ENCODE measurements around the gene DNAH2. TPM values are rescaled to one million over a fixed set of nuclear protein-coding genes. Genes with fewer than 3 reads are reported as not detected.

DNAH2 gene
- total and polyA plus RNA-seq, 2 of the 13 experiments (the other 11 are each of a cell fraction or from before 2014, with no cell fraction given) = not detected

DNA sequence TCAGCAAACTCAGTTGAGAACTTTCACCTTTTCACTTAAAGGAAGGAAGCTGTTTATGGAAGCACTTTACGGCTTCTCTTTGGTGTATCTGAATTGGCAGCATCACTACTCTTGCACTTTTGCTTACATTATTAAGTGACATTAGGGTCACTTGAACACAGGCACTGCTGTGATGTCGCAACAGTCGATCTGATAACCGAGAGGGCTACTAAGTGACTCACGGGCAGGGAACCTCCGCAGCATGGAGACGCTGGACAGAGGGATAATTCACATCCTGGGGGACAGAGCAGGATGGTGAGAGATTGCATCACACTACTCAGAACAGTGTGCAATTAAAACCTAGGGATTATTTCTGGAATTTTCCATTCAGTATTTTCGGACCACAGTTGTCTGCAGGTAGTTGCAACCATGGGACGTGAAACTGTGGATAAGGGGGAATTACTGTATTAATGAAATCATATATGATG, 56.5 kb downstream of the DNAH2 start (continued):
- TF ChIP-seq, protein P1, sequence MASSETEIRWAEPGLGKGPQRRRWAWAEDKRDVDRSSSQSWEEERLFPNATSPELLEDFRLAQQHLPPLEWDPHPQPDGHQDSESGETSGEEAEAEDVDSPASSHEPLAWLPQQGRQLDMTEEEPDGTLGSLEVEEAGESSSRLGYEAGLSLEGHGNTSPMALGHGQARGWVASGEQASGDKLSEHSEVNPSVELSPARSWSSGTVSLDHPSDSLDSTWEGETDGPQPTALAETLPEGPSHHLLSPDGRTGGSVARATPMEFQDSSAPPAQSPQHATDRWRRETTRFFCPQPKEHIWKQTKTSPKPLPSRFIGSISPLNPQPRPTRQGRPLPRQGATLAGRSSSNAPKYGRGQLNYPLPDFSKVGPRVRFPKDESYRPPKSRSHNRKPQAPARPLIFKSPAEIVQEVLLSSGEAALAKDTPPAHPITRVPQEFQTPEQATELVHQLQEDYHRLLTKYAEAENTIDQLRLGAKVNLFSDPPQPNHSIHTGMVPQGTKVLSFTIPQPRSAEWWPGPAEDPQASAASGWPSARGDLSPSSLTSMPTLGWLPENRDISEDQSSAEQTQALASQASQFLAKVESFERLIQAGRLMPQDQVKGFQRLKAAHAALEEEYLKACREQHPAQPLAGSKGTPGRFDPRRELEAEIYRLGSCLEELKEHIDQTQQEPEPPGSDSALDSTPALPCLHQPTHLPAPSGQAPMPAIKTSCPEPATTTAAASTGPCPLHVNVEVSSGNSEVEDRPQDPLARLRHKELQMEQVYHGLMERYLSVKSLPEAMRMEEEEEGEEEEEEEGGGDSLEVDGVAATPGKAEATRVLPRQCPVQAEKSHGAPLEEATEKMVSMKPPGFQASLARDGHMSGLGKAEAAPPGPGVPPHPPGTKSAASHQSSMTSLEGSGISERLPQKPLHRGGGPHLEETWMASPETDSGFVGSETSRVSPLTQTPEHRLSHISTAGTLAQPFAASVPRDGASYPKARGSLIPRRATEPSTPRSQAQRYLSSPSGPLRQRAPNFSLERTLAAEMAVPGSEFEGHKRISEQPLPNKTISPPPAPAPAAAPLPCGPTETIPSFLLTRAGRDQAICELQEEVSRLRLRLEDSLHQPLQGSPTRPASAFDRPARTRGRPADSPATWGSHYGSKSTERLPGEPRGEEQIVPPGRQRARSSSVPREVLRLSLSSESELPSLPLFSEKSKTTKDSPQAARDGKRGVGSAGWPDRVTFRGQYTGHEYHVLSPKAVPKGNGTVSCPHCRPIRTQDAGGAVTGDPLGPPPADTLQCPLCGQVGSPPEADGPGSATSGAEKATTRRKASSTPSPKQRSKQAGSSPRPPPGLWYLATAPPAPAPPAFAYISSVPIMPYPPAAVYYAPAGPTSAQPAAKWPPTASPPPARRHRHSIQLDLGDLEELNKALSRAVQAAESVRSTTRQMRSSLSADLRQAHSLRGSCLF (CRISPR knock-in tag; IDR thresholded peaks at IDR 0.05; ENCODE audit: borderline replicate concordance) = no peak
- TF ChIP-seq, protein P2, sequence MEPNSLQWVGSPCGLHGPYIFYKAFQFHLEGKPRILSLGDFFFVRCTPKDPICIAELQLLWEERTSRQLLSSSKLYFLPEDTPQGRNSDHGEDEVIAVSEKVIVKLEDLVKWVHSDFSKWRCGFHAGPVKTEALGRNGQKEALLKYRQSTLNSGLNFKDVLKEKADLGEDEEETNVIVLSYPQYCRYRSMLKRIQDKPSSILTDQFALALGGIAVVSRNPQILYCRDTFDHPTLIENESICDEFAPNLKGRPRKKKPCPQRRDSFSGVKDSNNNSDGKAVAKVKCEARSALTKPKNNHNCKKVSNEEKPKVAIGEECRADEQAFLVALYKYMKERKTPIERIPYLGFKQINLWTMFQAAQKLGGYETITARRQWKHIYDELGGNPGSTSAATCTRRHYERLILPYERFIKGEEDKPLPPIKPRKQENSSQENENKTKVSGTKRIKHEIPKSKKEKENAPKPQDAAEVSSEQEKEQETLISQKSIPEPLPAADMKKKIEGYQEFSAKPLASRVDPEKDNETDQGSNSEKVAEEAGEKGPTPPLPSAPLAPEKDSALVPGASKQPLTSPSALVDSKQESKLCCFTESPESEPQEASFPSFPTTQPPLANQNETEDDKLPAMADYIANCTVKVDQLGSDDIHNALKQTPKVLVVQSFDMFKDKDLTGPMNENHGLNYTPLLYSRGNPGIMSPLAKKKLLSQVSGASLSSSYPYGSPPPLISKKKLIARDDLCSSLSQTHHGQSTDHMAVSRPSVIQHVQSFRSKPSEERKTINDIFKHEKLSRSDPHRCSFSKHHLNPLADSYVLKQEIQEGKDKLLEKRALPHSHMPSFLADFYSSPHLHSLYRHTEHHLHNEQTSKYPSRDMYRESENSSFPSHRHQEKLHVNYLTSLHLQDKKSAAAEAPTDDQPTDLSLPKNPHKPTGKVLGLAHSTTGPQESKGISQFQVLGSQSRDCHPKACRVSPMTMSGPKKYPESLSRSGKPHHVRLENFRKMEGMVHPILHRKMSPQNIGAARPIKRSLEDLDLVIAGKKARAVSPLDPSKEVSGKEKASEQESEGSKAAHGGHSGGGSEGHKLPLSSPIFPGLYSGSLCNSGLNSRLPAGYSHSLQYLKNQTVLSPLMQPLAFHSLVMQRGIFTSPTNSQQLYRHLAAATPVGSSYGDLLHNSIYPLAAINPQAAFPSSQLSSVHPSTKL (CRISPR knock-in tag; IDR thresholded peaks at IDR 0.05) = peak; percentile 80; the same call in 1 of the 2 replicates
- no peak for TF ChIP-seq SP1 (IDR thresholded peaks at IDR 0.05)
- TF ChIP-seq SP1 (CRISPR knock-in tag; IDR thresholded peaks at IDR 0.05) = no peak
- TF ChIP-seq MXD3 (CRISPR knock-in tag; IDR thresholded peaks at IDR 0.05) = no peak
- peak; percentile 41; the same call in 1 of the 2 replicates for TF ChIP-seq FOXK1 (CRISPR knock-in tag; IDR thresholded peaks at IDR 0.05; ENCODE audit: borderline replicate concordance, low read depth)
- no peak for TF ChIP-seq HNF4A (CRISPR knock-in tag; IDR thresholded peaks at IDR 0.05)
- no peak for TF ChIP-seq ZNF317 (CRISPR knock-in tag; IDR thresholded peaks at IDR 0.05)
- no peak for TF ChIP-seq ZNF142 (CRISPR knock-in tag; IDR thresholded peaks at IDR 0.05)
- TF ChIP-seq FOSL2 (CRISPR knock-in tag; IDR thresholded peaks at IDR 0.05) = peak; percentile 99
- TF ChIP-seq THYN1 (CRISPR knock-in tag; IDR thresholded peaks at IDR 0.05; ENCODE audit: borderline replicate concordance, low read depth) = no peak
- TF ChIP-seq NKX3-1 (CRISPR knock-in tag; IDR thresholded peaks at IDR 0.05) = peak; percentile 62; the same call in 1 of the 2 replicates
- TF ChIP-seq KAT7 (CRISPR knock-in tag; IDR thresholded peaks at IDR 0.05; ENCODE audit: borderline replicate concordance) = no peak
- no peak for TF ChIP-seq ZFAT (CRISPR knock-in tag; conservative IDR thresholded peaks at IDR 0.05)
